GM12801 (cell line): Measurements from ENCODE around the gene MRPL12.

Experiments
- TF ChIP-seq, protein P1 (sequence below): IDR thresholded peaks from one replicate; pipeline ENCODE4 v1.5.1; 2011; ENCODE audit warnings: control low read depth; ENCODE audit not compliant: insufficient read length; ENCODE audit errors: extremely low read depth

The MRPL12 gene

GRCh38 chr17:81717049-81717765 lies 14.0 kb downstream of the MRPL12 start:
- TF ChIP-seq, protein P1, sequence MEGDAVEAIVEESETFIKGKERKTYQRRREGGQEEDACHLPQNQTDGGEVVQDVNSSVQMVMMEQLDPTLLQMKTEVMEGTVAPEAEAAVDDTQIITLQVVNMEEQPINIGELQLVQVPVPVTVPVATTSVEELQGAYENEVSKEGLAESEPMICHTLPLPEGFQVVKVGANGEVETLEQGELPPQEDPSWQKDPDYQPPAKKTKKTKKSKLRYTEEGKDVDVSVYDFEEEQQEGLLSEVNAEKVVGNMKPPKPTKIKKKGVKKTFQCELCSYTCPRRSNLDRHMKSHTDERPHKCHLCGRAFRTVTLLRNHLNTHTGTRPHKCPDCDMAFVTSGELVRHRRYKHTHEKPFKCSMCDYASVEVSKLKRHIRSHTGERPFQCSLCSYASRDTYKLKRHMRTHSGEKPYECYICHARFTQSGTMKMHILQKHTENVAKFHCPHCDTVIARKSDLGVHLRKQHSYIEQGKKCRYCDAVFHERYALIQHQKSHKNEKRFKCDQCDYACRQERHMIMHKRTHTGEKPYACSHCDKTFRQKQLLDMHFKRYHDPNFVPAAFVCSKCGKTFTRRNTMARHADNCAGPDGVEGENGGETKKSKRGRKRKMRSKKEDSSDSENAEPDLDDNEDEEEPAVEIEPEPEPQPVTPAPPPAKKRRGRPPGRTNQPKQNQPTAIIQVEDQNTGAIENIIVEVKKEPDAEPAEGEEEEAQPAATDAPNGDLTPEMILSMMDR: no peak

DNA sequence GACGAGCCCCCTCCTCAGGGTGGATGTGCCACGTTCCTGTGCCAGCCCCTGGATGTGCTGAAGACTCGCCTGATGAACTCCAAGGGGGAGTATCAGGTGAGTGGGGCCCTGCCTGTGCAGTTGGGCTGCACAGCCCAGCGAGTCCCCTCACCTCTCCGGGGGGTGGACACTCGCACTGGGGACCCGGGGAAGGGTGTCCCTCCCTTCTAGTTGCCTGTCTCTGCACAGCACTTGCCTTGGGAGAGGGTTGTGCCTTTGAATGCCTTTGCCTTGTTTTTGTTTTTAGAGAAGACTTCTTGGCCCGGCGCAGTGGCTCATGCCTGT lies 14.6 kb downstream of the MRPL12 start:
- TF ChIP-seq, protein P1: no peak

- TF ChIP-seq, protein P1: no peak
These were observed 16.5 kb downstream of the MRPL12 start for GRCh38 chr17:81719410-81720266.

GRCh38 chr17:81720267-81721071 lies 17.3 kb downstream of the MRPL12 start:
- TF ChIP-seq, protein P1: no peak

DNA sequence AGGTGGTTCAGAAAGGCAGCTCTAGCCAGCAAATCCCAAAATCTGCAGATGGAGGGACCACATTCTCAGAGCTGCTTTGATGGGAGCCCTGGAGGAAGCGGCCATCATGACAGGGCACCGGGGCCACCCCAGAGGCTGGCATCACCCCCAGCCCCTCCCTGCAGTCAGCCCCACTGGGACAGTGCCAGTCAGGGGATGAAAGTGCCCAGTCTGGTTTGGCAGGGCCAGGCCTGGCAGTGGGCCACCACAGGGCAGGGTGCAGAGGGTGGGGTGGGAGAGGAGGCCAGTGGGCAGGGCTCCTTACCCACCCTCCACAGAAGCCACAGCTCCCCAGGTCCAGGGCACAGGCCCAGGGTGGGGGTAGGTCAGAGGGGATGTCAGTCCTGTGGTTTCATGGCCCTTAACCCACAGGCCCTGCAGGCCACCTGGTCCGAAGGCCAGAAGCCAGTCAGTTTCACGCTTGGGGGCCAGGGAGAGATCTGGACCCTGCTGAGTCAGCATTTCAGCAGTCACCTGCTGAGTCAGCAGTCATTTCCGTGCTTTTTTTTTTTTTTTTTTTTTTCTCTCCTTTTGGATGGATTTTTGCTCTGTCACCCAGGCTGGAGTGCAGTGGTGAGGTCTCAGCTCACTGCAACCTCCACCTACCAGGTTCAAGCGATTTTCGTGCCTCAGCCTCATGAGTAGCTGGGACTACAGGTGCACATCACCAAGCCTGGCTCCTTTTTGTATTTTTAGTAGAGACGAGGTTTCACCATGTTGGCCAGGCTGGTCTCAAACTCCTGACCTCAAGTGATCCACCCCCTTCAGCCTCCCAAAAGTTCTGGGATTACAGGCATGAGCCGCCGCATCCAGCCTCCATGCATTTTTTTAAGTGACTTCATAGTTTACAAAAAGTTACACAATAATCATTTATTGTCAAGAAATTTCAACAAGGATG lies 19.3 kb downstream of the MRPL12 start:
- TF ChIP-seq, protein P1: no peak

- TF ChIP-seq, protein P1: no peak
These were observed 20.6 kb downstream of the MRPL12 start for GRCh38 chr17:81723651-81724209.
